Measurements from ENCODE around the gene S100A5.

DNA sequence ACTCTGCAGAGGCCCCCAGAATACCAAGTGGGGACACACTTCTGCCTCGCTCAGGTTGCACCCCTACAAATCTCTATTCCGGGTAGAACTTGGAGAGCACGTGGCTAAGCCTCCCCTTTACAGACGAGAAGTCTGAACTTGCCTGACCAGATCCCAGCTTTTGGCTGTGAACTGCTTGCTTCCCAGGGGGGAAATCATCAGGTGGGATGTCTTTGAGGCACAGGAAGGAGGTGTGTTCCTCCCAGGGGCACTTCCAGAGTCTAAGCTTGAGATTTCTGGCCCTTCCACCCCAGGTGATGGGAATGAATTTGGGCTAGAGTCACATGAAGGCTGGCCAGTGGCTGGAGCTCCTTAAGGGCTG lies 9.6 kb upstream of the S100A5 start:
- TF ChIP-seq NFRKB (IDR thresholded peaks at IDR 0.05) (no peak), FOXM1 (IDR thresholded peaks at IDR 0.05; ENCODE audit: borderline replicate concordance) (no peak), ZNF384 (IDR thresholded peaks at IDR 0.05) (no peak), LEF1 (IDR thresholded peaks at IDR 0.05; ENCODE audit: borderline replicate concordance) (no peak), BHLHE40 (IDR thresholded peaks at IDR 0.05; ENCODE audit: borderline replicate concordance) (no peak)
- TF ChIP-seq, protein P1, sequence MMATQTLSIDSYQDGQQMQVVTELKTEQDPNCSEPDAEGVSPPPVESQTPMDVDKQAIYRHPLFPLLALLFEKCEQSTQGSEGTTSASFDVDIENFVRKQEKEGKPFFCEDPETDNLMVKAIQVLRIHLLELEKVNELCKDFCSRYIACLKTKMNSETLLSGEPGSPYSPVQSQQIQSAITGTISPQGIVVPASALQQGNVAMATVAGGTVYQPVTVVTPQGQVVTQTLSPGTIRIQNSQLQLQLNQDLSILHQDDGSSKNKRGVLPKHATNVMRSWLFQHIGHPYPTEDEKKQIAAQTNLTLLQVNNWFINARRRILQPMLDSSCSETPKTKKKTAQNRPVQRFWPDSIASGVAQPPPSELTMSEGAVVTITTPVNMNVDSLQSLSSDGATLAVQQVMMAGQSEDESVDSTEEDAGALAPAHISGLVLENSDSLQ (IDR thresholded peaks at IDR 0.05), result no peak

Data from HEK293T (cell line).